ENCODE measurements around the gene CCL20. TPM values are rescaled to one million over a fixed set of nuclear protein-coding genes. Genes with fewer than 3 reads are reported as not detected.

Gene CCL20
- polyA plus RNA-seq, 1 of the 3 experiments (the other 2 are of a cell fraction) = 0.12 TPM

- Histone ChIP-seq H3K4me3 (ENCODE audit: low read depth in 2 of 2, low read length in 1 of 2) (no peak overlapping the region), H3K4me2 (no peak overlapping the region), H3K9ac (no peak overlapping the region), H3K79me2 (ENCODE audit: insufficient read depth) (no peaks in the 10 kb centered on the region), H3K9me3 (no peaks in the 10 kb centered on the region), H3K4me1 (ENCODE audit: control insufficient read depth in 1 of 2, insufficient read depth in 2 of 2, low read depth in 1 of 2, low read length in 1 of 2) (no peaks in the 10 kb centered on the region), H2AFZ (ENCODE audit: low read depth) (peak overlapping the region; percentile 56; the same call in 1 of the 2 replicates), H3K36me3 (replicated peaks in 1 of 2; ENCODE audit: control insufficient read depth in 1 of 2, insufficient read depth in 2 of 2, low read length in 1 of 2) (no peaks in the 10 kb centered on the region), H4K20me1 (ENCODE audit: insufficient read depth) (no peaks in the 10 kb centered on the region), H3K27me3 (ENCODE audit: insufficient read depth) (no peaks in the 10 kb centered on the region), H3K9me2 (no peaks in the 10 kb centered on the region), H3K27ac (ENCODE audit: low read depth in 2 of 2, low read length in 1 of 2) (no peak overlapping the region), H3F3A (replicated peaks; ENCODE audit: insufficient read depth) (no peaks in the 10 kb centered on the region)
- ChIA-PET POLR2A (no interaction called here), CTCF (no interaction called here)
- DNase-seq = no peak
- no peak for TF ChIP-seq FOXJ3 (CRISPR knock-in tag; IDR thresholded peaks at IDR 0.05)
- TF ChIP-seq PBX3 (IDR thresholded peaks at IDR 0.05) = no peak
- no peak for TF ChIP-seq RCOR1 (IDR thresholded peaks at IDR 0.05; ENCODE audit: low read length)
- TF ChIP-seq JUND (IDR thresholded peaks at IDR 0.05) = no peak
- no peak for TF ChIP-seq GABPA (IDR thresholded peaks at IDR 0.05; ENCODE audit: low read depth)
- no peak for TF ChIP-seq GATA2 (CRISPR knock-in tag; IDR thresholded peaks at IDR 0.05)
- no peak for TF ChIP-seq RFX5 (IDR thresholded peaks at IDR 0.05; ENCODE audit: low read length)
- no peak for TF ChIP-seq MXI1 (IDR thresholded peaks at IDR 0.05; ENCODE audit: low read depth, low read length)
- no peak for TF ChIP-seq USF2 (IDR thresholded peaks at IDR 0.05; ENCODE audit: borderline replicate concordance, low read depth, low read length)
- 15% methylated on average over 2 of the region's 2 CpGs for WGBS (ENCODE audit: low lambda C conversion rate)
These were observed 12.9 kb downstream of the CCL20 start for GRCh38 chr2:227826563-227826962.

- ChIA-PET CTCF (no interaction called here), POLR2A (no interaction called here)
- H3K4me3 ChIP-seq (ENCODE audit: low read depth in 2 of 2, low read length in 1 of 2) = no peak overlapping the region
- no peaks in the 10 kb centered on the region for H4K20me1 ChIP-seq (ENCODE audit: insufficient read depth)
- no peaks in the 10 kb centered on the region for H3K27me3 ChIP-seq (ENCODE audit: insufficient read depth)
- no peaks in the 10 kb centered on the region for H3K36me3 ChIP-seq (replicated peaks in 1 of 2; ENCODE audit: control insufficient read depth in 1 of 2, insufficient read depth in 2 of 2, low read length in 1 of 2)
- H3K9ac ChIP-seq = no peak overlapping the region
- no peaks in the 10 kb centered on the region for H3K79me2 ChIP-seq (ENCODE audit: insufficient read depth)
- WGBS (ENCODE audit: low lambda C conversion rate) = 88% methylated on average over 7 of the region's 7 CpGs
- no peaks in the 10 kb centered on the region for H3K9me2 ChIP-seq
- H3F3A ChIP-seq (replicated peaks; ENCODE audit: insufficient read depth) = no peaks in the 10 kb centered on the region
- no peak overlapping the region for H3K27ac ChIP-seq (ENCODE audit: low read depth in 2 of 2, low read length in 1 of 2)
- no peak overlapping the region for H3K4me2 ChIP-seq
- DNase-seq = no peak
- peak overlapping the region; percentile 56; the same call in 1 of the 2 replicates for H2AFZ ChIP-seq (ENCODE audit: low read depth)
- H3K4me1 ChIP-seq (ENCODE audit: control insufficient read depth in 1 of 2, insufficient read depth in 2 of 2, low read depth in 1 of 2, low read length in 1 of 2) = no peaks in the 10 kb centered on the region
- TF ChIP-seq RCOR1 (IDR thresholded peaks at IDR 0.05; ENCODE audit: low read length) = no peak
- TF ChIP-seq USF1 (IDR thresholded peaks at IDR 0.05; ENCODE audit: borderline replicate concordance, low read depth) = no peak
- no peak for TF ChIP-seq PBX3 (IDR thresholded peaks at IDR 0.05)
- no peak for TF ChIP-seq REST (IDR thresholded peaks at IDR 0.05; ENCODE audit: low read depth, low read length)
- TF ChIP-seq NRF1 (IDR thresholded peaks at IDR 0.05; ENCODE audit: low read depth, low read length) = no peak
- TF ChIP-seq GATA2 (CRISPR knock-in tag; IDR thresholded peaks at IDR 0.05) = no peak
- TF ChIP-seq FOXM1 (IDR thresholded peaks at IDR 0.05; ENCODE audit: low read depth) = no peak
- TF ChIP-seq EZH2phosphoT487 (IDR thresholded peaks at IDR 0.05; ENCODE audit: borderline replicate concordance, low read depth) = no peak
- no peak for TF ChIP-seq RAD21 (IDR thresholded peaks at IDR 0.05; ENCODE audit: low read length)
- TF ChIP-seq RFX5 (IDR thresholded peaks at IDR 0.05; ENCODE audit: low read length) = no peak
- TF ChIP-seq IRF3 (IDR thresholded peaks at IDR 0.05; ENCODE audit: low read depth, low read length) = no peak
- no peak for TF ChIP-seq FOXJ3 (CRISPR knock-in tag; IDR thresholded peaks at IDR 0.05)
- no peak for TF ChIP-seq GABPA (IDR thresholded peaks at IDR 0.05; ENCODE audit: low read depth)
- no peak for TF ChIP-seq TAF1 (IDR thresholded peaks at IDR 0.05; ENCODE audit: borderline replicate concordance, low read depth, low read length)
- TF ChIP-seq ELF1 (IDR thresholded peaks at IDR 0.05) = no peak
- TF ChIP-seq SIN3A (IDR thresholded peaks at IDR 0.05; ENCODE audit: borderline replicate concordance, low read depth, low read length) = no peak
- no peak for TF ChIP-seq JUND (IDR thresholded peaks at IDR 0.05)
- H3K9me3 ChIP-seq = no peaks in the 10 kb centered on the region
These were observed 13.5 kb downstream of the CCL20 start for GRCh38 chr2:227827143-227827542.

Measured in SK-N-SH (cell line).